ENCODE data around the gene P2RX7. TPM values are rescaled to one million over a fixed set of nuclear protein-coding genes. Genes with fewer than 3 reads are reported as not detected.

The P2RX7 gene
- total and polyA plus RNA-seq, 8 donors = 0.77 to 8.8 (median 1.4) TPM

- TF ChIP-seq, protein P1, sequence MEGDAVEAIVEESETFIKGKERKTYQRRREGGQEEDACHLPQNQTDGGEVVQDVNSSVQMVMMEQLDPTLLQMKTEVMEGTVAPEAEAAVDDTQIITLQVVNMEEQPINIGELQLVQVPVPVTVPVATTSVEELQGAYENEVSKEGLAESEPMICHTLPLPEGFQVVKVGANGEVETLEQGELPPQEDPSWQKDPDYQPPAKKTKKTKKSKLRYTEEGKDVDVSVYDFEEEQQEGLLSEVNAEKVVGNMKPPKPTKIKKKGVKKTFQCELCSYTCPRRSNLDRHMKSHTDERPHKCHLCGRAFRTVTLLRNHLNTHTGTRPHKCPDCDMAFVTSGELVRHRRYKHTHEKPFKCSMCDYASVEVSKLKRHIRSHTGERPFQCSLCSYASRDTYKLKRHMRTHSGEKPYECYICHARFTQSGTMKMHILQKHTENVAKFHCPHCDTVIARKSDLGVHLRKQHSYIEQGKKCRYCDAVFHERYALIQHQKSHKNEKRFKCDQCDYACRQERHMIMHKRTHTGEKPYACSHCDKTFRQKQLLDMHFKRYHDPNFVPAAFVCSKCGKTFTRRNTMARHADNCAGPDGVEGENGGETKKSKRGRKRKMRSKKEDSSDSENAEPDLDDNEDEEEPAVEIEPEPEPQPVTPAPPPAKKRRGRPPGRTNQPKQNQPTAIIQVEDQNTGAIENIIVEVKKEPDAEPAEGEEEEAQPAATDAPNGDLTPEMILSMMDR (IDR thresholded peaks at IDR 0.05) = no peak
- no peaks in the 10 kb centered on the region for H3K9me3 ChIP-seq
- WGBS, 2 donors = 87 to 92% methylated on average over 10 of the region's 10 CpGs
- no peaks in the 10 kb centered on the region for H3K36me3 ChIP-seq
- no peak overlapping the region for H3K27ac ChIP-seq
- intact Hi-C loops (cut with DNase I) = no loop called here
- FAIRE-seq (no peak), ATAC-seq (no peak), DNase-seq (no peak)
- H3K27me3 ChIP-seq = no peaks in the 10 kb centered on the region
- no peak overlapping the region for H3K4me3 ChIP-seq
- no peaks in the 10 kb centered on the region for H3K4me1 ChIP-seq
Observed at GRCh38 chr12:121089813-121090430, 42.8 kb upstream of the P2RX7 start.

GRCh38 chr12:121090586-121091514 lies 41.8 kb upstream of the P2RX7 start:
- WGBS, 2 donors = 71 to 79% methylated on average over 11 of the region's 11 CpGs
- Histone ChIP-seq H3K4me1 (peaks cover 0 to 3% (median 0%) of the 10 kb centered on the region in 3 donors), H3K9me3 (no peaks in the 10 kb centered on the region), H3K27ac (no peak overlapping the region), H3K4me3 (no peak overlapping the region), H3K36me3 (no peaks in the 10 kb centered on the region), H3K27me3 (no peaks in the 10 kb centered on the region)
- FAIRE-seq (no peak), DNase-seq (no peak), ATAC-seq (no peak)
- intact Hi-C loops (cut with DNase I) = no loop called here
- TF ChIP-seq, protein P1 (IDR thresholded peaks at IDR 0.05) = no peak

DNA sequence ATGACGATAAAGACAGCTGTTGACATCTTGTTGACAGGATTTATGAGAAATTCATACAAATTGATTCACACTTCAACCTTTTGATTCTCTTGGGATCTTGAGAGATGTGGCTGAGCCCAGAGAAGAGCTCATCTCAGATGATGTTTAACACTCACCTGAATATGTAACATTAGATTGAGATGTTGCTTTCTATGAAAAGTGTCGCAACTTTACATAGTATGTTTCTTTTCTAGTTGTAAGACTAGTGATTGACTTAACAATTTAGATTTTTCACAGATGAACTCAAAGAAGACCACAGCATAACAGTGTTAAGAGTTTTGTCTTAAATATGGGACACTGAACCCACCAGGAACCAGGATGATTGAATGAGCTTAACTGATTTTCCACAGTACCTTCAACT lies 40.6 kb upstream of the P2RX7 start:
- ATAC-seq = no peak
- Histone ChIP-seq H3K27ac (no peak overlapping the region), H3K9me3 (no peaks in the 10 kb centered on the region), H3K4me3 (no peak overlapping the region), H3K27me3 (no peaks in the 10 kb centered on the region), H3K4me1 (peaks cover 0 to 3% (median 0%) of the 10 kb centered on the region in 3 donors), H3K36me3 (no peaks in the 10 kb centered on the region)
- TF ChIP-seq, protein P1 (IDR thresholded peaks at IDR 0.05) = no peak
- intact Hi-C loops (cut with DNase I) = no loop called here
- WGBS, 2 donors = 87 to 96% methylated on average over 2 of the region's 2 CpGs
- no peak for FAIRE-seq
- no peak for DNase-seq

- DNase-seq (no peak), FAIRE-seq (no peak), ATAC-seq (no peak)
- intact Hi-C loops (cut with DNase I) = no loop called here
- Histone ChIP-seq H3K27me3 (no peaks in the 10 kb centered on the region), H3K36me3 (no peaks in the 10 kb centered on the region), H3K4me3 (no peak overlapping the region), H3K9me3 (no peaks in the 10 kb centered on the region), H3K4me1 (peaks cover 0 to 3% (median 0%) of the 10 kb centered on the region in 3 donors), H3K27ac (no peak overlapping the region)
- 88 to 94% methylated on average over 29 to 31 of the region's 31 CpGs for WGBS, 2 donors
- TF ChIP-seq, protein P1 (IDR thresholded peaks at IDR 0.05) = no peak
Observed at GRCh38 chr12:121093487-121093891, 39.2 kb upstream of the P2RX7 start.

All from pancreas (tissue), 10 donors.